GM21825 (cell line): ENCODE data around the gene APOE.
A peak's percentile ranks its signal among the peaks of the same experiment; 100 is the strongest.

ENCODE experiments used
- ATAC-seq: cut with Tn5 transposase; IDR thresholded peaks from one replicate; pipeline ENCODE4 v1.9.1; 2021; ENCODE audit warnings: mild to moderate bottlenecking, moderate library complexity; ENCODE audit not compliant: unreplicated experiment

APOE gene

DNA sequence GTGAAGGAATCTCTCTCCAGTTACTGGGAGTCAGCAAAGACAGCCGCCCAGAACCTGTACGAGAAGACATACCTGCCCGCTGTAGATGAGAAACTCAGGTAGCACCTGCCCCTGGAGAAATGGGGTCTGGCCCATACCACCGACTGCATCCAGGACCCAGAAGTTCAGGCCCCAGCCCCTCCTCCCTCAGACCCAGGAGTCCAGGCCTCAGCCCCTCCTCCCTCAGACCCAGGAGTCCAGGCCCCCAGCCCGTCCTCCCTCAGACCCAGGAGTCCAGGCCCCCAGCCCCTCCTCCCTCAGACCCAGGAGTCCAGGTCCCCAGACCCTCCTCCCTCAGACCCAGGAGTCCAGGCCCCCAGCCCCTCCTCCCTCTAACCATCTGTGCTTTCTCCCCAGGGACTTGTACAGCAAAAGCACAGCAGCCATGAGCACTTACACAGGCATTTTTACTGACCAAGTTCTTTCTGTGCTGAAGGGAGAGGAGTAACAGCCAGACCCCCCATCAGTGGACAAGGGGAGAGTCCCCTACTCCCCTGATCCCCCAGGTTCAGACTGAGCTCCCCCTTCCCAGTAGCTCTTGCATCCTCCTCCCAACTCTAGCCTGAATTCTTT is 43.3 kb downstream of the APOE start:
- ATAC-seq: no peak

DNA sequence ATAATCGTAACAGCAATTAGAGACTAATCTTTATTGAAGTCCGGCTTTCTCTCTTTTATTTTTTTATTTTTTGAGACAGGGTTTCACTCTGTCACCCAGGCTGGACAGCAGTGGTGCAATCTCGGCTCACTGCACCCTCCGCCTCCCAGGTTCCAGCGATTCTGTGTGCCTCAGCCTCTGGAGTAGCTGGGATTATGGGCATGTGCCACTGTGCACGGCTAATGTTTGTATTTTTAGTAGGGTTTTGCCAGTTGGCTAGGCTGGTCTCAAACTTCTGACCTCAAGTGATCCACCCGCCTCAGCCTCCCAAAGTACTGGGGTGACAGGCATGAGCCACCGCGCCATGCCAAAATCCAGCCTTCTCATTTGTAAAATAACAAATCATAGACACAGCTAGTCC is 44.0 kb downstream of the APOE start:
- no peak for ATAC-seq

DNA sequence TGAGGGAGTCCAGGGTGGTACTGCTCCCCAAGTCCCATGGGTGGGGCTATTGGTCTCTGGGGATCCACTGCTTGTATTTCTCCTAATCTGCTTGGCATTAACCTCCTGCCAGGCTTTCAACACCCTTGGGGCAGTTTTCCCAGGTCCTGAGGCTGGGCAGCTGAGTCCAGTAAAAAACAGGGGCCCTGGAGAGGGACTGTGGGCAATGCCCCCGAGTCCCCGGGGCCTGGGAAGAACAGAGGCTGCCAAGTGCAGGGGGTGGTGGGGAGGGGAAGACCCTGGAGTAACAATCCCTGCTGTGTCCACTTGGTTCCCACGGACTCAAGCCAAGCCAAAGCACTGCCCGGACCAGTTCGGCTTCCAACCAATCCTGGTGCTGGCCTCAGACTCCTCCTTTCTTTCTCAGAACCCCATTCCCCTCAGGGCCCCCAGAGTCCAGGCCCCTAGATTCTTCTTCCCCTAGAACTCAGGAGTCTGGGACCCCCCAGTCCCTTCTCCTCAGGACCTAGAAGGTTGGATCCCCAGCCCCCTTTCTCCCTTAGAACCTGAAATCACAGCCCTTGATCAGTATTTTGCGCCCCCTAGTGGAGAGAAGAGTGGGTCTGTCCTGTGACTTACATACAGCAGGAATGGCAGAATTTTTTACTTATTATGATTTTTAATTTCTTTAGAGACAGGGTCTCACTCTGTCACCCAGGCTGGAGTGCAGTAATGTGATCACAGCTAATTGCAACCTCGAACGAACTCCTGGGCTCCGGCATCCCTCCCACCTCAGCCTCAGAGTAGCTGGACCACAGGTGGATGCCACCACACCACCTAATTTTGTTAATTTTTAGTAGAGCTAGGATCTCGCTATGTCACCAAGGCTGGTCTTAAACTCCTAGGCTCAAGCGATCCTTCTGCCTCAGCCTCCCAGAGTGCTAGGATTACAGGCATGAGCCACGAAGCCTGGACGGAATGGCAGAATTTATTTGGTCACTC is 45.9 kb downstream of the APOE start:
- ATAC-seq: no peak

DNA sequence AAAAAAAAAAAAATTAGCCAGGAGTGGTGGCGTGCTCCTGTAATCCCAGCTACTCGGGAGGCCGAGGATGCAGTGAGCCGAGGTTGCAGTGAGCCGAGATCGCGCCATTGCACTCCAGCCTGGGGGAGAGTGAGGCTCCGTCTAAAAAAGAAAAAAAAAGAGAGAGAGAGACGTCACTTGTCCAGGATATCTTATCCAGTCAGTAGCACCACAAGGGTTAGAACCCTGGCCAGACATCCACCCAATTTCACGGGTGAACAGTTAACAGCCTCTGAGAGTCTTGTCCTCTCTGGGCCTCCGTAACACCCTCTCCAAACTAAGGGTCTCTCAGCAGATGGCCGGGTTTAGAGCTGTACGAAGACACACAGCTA is 48.7 kb downstream of the APOE start:
- ATAC-seq: no peak

DNA sequence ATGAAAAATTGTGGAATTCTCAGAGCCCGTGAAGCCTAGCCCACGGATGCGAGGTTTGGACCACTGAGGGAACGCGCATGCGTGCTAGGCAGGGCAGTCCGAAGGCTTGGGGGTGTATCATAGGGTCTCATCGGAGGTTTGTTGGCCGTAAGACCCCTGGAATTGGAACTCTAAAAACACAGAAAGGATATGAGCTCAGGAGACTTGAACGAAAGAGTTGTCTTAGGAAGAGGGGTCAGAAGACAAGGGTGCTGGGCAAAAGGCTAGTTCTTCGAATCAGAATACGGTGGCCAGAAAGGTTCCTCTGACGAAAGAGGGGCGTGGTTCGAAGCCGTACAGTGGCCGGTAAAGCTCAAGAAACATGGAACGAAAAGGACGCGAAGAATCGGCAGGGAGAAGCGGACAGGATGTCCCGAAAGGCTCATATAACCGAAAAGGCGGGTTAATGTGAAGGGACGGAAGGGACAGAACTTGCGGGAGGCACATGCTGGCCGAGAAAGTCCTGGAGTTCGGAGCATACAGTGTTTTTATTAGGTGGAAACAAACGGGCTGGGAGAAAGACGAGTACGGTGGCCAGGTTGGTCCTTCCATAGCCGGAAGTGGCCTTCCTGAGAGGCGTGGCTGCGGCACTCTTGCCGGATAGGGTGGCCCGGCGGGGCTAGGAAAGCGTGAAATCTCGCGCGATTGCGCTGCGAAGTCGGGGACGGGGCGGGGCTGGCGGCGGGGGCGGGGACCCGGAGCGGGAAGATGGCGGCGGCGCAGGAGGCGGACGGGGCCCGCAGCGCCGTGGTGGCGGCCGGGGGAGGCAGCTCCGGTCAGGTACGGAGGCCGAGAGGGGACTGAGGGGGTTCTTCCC is 49.3 kb downstream of the APOE start, which contains the start of gene CLPTM1:
Gene CLPTM1, plus strand, starts transcription at position 732 of the 856 bp plus-strand sequence. Its CDS starts 16 bp downstream, at position 748.
- ATAC-seq: peak; percentile 67

DNA sequence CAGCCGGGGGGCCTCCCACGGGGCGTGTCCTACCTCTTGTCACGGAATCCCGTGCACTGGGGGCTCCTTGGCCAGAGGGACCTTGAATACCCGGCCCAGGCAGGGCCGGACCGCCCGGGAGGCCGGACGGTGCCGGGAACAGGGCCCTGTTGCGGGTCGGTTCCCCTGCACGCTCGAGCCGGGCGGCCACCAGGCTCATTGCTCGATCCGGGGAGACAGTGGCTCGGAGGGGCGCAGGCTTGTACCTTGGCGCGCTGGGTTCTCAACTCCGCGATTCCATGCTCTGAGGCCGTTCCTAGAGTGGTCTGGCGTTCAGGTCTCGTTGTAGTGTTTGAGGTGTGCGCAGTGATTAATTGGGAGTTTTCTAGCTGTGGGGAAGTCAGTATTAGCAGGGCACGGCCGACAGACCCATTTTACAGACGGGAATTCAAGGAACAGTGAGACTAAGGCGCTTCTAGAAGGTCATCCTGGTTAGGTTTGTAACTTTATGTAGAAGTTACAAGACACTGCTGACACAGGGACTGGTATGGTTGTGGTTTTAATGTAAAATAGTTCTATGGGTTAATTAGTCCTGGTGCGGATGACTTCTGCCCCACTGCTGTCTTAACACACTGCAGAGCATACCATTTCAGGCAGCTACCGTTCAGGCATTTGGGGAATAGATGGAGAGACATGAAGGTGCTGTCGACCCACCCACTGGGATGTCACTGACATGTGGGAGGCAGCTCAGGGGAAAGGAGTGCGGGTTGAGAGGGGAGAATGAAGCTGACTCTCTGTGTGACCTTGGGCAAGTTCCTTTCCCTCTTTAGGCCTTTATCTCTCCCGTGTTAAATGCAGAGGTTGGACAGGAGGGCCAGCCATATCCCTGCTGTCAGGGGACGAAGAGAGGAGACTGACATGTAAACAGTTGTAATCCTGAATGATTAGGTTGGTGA is 50.2 kb downstream of the APOE start:
- ATAC-seq: peak; percentile 25

DNA sequence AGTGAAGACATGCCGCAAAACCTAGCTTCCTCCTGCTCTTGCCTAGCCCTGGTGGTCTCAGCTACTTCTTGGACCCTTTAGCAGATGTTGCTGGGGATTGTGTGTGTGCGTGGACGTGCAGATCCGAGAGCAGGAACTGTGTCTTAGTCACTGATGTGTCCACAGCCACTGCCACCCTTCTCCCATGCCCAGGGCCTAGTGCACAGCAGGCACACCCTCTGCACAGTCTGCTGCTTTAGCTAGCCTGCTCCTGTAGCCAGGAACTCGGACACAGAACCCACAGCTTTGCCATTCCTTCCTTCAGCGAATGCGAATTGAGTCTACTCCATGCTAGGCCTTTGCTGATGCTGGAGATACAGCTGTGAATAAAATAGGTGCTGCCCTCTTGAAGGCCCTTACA is 51.9 kb downstream of the APOE start:
- ATAC-seq: no peak

DNA sequence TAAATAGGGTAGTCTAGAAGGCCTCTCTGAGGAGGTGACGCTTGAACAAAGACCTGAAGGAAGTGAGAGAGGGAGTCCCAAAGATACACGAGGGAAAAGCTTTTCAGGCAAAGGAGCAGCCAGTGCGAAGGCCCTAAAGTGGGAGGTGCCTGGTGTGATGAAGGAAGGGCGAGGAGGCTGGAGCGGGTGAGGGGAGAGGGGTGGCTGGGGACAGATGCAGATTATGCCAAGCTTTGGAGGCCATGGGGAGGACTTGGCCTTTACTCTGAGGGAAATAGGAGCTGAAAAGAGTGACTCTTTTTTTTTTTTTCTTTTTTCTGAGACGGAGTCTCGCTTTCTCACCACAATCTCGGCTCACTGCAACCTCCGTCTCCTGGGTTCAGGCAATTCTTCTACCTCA is 52.5 kb downstream of the APOE start:
- no peak for ATAC-seq
